Measurements from ENCODE around the gene PUM2. TPM values are rescaled to one million over a fixed set of nuclear protein-coding genes. Genes with fewer than 3 reads are reported as not detected.

PUM2 gene
- polyA plus RNA-seq, 1 of the 3 experiments (the other 2 are of a cell fraction): 19.7 TPM

DNA sequence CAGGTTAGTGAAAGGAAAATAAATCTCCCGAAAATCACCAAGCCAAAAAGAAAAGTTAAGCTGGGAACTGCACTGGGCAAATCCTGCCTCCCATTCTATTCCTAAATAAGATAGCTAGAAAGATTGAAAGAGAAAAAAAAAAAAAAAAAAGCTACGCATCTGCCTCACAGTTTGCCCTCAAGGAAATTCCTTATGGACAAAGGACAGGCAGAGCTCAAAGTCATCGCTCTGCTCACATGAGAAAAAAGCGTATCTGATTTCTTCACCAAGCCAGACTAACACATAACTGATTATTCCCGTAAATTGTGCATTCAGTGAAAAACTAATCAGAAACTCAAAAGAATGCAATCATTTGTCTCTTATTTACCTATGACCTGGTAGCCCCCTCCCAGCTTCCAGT, 50.0 kb downstream of the PUM2 start:
- H3K27me3 ChIP-seq (ENCODE audit: insufficient read depth): no peaks in the 10 kb centered on the region
- peaks cover 59 to 60% of the 10 kb centered on the region in 2 experiments for H3K36me3 ChIP-seq (replicated peaks in 1 of 2; ENCODE audit: control insufficient read depth in 1 of 2, insufficient read depth in 2 of 2, low read length in 1 of 2)
- DNase-seq: no peak
- ChIA-PET POLR2A (no interaction called here), CTCF (interaction anchor here (0.9 to 2.1 kb wide), 4 partner anchors 9 to 26 kb away, joined by 3 to 13 read pairs (median 8); no protein-coding TSS in a partner anchor)
- no peak for TF ChIP-seq MEF2A (IDR thresholded peaks at IDR 0.05; ENCODE audit: borderline replicate concordance, low read depth)
- TF ChIP-seq, protein P1, sequence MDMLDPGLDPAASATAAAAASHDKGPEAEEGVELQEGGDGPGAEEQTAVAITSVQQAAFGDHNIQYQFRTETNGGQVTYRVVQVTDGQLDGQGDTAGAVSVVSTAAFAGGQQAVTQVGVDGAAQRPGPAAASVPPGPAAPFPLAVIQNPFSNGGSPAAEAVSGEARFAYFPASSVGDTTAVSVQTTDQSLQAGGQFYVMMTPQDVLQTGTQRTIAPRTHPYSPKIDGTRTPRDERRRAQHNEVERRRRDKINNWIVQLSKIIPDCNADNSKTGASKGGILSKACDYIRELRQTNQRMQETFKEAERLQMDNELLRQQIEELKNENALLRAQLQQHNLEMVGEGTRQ (IDR thresholded peaks at IDR 0.05; ENCODE audit: borderline replicate concordance, low read depth, low read length): no peak
- TF ChIP-seq NRF1 (IDR thresholded peaks at IDR 0.05; ENCODE audit: low read depth, low read length): no peak
- TF ChIP-seq, protein P2, sequence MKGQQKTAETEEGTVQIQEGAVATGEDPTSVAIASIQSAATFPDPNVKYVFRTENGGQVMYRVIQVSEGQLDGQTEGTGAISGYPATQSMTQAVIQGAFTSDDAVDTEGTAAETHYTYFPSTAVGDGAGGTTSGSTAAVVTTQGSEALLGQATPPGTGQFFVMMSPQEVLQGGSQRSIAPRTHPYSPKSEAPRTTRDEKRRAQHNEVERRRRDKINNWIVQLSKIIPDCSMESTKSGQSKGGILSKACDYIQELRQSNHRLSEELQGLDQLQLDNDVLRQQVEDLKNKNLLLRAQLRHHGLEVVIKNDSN (IDR thresholded peaks at IDR 0.05; ENCODE audit: borderline replicate concordance, low read depth): no peak
- no peak for TF ChIP-seq FOXJ3 (CRISPR knock-in tag; IDR thresholded peaks at IDR 0.05)
- TF ChIP-seq GABPA (IDR thresholded peaks at IDR 0.05; ENCODE audit: low read depth): no peak
- no peak for TF ChIP-seq FOSL2 (IDR thresholded peaks at IDR 0.05; ENCODE audit: borderline replicate concordance, low read depth)
- TF ChIP-seq GATA2 (CRISPR knock-in tag; IDR thresholded peaks at IDR 0.05): no peak
- no peak for TF ChIP-seq IRF3 (IDR thresholded peaks at IDR 0.05; ENCODE audit: low read depth, low read length)
- no peak for TF ChIP-seq EZH2phosphoT487 (IDR thresholded peaks at IDR 0.05; ENCODE audit: borderline replicate concordance, low read depth)
- TF ChIP-seq RXRA (IDR thresholded peaks at IDR 0.05; ENCODE audit: borderline replicate concordance, low read depth): no peak
- TF ChIP-seq TCF12 (IDR thresholded peaks at IDR 0.05): no peak
- TF ChIP-seq, protein P3, sequence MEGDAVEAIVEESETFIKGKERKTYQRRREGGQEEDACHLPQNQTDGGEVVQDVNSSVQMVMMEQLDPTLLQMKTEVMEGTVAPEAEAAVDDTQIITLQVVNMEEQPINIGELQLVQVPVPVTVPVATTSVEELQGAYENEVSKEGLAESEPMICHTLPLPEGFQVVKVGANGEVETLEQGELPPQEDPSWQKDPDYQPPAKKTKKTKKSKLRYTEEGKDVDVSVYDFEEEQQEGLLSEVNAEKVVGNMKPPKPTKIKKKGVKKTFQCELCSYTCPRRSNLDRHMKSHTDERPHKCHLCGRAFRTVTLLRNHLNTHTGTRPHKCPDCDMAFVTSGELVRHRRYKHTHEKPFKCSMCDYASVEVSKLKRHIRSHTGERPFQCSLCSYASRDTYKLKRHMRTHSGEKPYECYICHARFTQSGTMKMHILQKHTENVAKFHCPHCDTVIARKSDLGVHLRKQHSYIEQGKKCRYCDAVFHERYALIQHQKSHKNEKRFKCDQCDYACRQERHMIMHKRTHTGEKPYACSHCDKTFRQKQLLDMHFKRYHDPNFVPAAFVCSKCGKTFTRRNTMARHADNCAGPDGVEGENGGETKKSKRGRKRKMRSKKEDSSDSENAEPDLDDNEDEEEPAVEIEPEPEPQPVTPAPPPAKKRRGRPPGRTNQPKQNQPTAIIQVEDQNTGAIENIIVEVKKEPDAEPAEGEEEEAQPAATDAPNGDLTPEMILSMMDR (IDR thresholded peaks at IDR 0.05): no peak
- no peak for TF ChIP-seq POLR2AphosphoS5 (IDR thresholded peaks at IDR 0.05; ENCODE audit: low read depth, low read length)
- no peak for TF ChIP-seq TAF1 (IDR thresholded peaks at IDR 0.05; ENCODE audit: borderline replicate concordance, low read depth, low read length)
- TF ChIP-seq RFX5 (IDR thresholded peaks at IDR 0.05; ENCODE audit: low read length): no peak
- H3K4me1 ChIP-seq (ENCODE audit: control insufficient read depth in 1 of 2, insufficient read depth in 2 of 2, low read depth in 1 of 2, low read length in 1 of 2): peaks cover 6 to 33% of the 10 kb centered on the region in 2 experiments; a peak in 3 of 4 replicates
- H3F3A ChIP-seq (replicated peaks; ENCODE audit: insufficient read depth): peaks cover 23% of the 10 kb centered on the region
- no peak overlapping the region for H3K4me2 ChIP-seq
- H3K4me3 ChIP-seq (ENCODE audit: low read depth in 2 of 2, low read length in 1 of 2): no peak overlapping the region
- H3K9me2 ChIP-seq: no peaks in the 10 kb centered on the region
- 98% methylated on average over 5 of the region's 5 CpGs for WGBS (ENCODE audit: low lambda C conversion rate)
- peaks cover 92% of the 10 kb centered on the region for H3K79me2 ChIP-seq (ENCODE audit: insufficient read depth)
- no peaks in the 10 kb centered on the region for H3K9me3 ChIP-seq
- H2AFZ ChIP-seq (ENCODE audit: low read depth): no peak overlapping the region
- H3K9ac ChIP-seq: no peak overlapping the region
- peaks cover 18% of the 10 kb centered on the region for H4K20me1 ChIP-seq (ENCODE audit: insufficient read depth)
- no peak overlapping the region for H3K27ac ChIP-seq (ENCODE audit: low read depth in 2 of 2, low read length in 1 of 2)

All from SK-N-SH (cell line).